WI38 (cell line): Measurements from ENCODE around the gene ARHGEF26.

ENCODE experiments used
- H3K4me3 ChIP-seq: 2 replicates; pipeline ENCODE4 v1.5.1; 2011; ENCODE audit warnings: low read depth, mild to moderate bottlenecking, control low read depth, low read length
- TF ChIP-seq, protein P1 (sequence below): IDR thresholded peaks from 2 replicates; pipeline ENCODE4 v1.5.1; 2012; ENCODE audit warnings: low read depth, mild to moderate bottlenecking, control low read depth, low read length

ARHGEF26 gene

DNA sequence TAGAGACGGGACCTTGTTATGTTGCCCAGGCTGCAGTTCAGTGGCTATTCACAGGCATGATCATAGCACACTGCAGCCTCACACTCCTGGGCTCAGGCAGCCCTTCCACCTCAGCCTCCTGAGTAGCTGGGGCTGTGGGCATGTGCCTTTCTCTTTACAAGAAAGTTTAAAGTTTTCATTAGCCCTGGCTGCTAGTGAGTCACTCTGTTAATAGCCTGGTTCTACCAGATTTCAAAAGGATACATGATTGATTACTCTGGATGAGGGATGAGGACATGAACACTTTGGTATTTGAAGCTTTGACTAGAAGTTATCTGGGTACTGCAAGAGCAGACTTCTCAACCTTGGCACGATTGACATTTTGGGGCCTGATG, 108.0 kb downstream of the ARHGEF26 start:
- TF ChIP-seq, protein P1, sequence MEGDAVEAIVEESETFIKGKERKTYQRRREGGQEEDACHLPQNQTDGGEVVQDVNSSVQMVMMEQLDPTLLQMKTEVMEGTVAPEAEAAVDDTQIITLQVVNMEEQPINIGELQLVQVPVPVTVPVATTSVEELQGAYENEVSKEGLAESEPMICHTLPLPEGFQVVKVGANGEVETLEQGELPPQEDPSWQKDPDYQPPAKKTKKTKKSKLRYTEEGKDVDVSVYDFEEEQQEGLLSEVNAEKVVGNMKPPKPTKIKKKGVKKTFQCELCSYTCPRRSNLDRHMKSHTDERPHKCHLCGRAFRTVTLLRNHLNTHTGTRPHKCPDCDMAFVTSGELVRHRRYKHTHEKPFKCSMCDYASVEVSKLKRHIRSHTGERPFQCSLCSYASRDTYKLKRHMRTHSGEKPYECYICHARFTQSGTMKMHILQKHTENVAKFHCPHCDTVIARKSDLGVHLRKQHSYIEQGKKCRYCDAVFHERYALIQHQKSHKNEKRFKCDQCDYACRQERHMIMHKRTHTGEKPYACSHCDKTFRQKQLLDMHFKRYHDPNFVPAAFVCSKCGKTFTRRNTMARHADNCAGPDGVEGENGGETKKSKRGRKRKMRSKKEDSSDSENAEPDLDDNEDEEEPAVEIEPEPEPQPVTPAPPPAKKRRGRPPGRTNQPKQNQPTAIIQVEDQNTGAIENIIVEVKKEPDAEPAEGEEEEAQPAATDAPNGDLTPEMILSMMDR: no peak
- no peak overlapping the region for H3K4me3 ChIP-seq

- TF ChIP-seq, protein P1: no peak
Observed at GRCh38 chr3:154235330-154235729, 114.1 kb downstream of the ARHGEF26 start.

GRCh38 chr3:154236331-154236730, 115.1 kb downstream of the ARHGEF26 start:
- TF ChIP-seq, protein P1: no peak
- no peak overlapping the region for H3K4me3 ChIP-seq

More at GRCh38 chr3:154235330-154235729, 114.1 kb downstream of the ARHGEF26 start:
- no peak overlapping the region for H3K4me3 ChIP-seq

GRCh38 chr3:154240235-154240634, 119.0 kb downstream of the ARHGEF26 start:
- TF ChIP-seq, protein P1: no peak
- no peak overlapping the region for H3K4me3 ChIP-seq

- H3K4me3 ChIP-seq: no peak overlapping the region
- TF ChIP-seq, protein P1: no peak
Observed at GRCh38 chr3:154241496-154241895, 120.3 kb downstream of the ARHGEF26 start.

GRCh38 chr3:154242766-154243165, 121.6 kb downstream of the ARHGEF26 start:
- TF ChIP-seq, protein P1: no peak

DNA sequence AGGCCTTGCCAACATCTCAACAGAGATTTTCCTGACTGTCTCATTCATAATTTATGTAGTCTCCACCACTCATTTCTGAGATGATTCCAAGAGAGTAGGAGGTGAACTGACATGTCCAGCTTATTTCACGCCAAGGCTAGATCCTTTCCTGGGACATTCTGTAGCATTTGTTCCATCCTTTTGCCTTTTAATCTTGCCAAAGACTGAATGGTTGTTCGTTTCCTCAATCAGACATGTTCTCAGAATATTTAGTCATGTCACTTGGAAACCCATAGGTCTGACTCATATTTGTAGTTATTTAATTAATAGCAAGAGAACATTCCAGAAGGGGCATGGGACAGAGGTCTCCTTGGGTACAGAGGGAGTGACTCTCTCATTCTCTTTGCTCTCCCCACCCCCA, 122.2 kb downstream of the ARHGEF26 start:
- TF ChIP-seq, protein P1: no peak
- H3K4me3 ChIP-seq: no peak overlapping the region

More at GRCh38 chr3:154242766-154243165, 121.6 kb downstream of the ARHGEF26 start:
- H3K4me3 ChIP-seq: no peak overlapping the region
